ENCODE data around the gene HOXA11. TPM values are rescaled to one million over a fixed set of nuclear protein-coding genes. Genes with fewer than 3 reads are reported as not detected.

HOXA11 gene
- total RNA-seq, 4 donors from 2014 or later: 0.34 to 1.2 (median 0.95) TPM; not detected in 1

DNA sequence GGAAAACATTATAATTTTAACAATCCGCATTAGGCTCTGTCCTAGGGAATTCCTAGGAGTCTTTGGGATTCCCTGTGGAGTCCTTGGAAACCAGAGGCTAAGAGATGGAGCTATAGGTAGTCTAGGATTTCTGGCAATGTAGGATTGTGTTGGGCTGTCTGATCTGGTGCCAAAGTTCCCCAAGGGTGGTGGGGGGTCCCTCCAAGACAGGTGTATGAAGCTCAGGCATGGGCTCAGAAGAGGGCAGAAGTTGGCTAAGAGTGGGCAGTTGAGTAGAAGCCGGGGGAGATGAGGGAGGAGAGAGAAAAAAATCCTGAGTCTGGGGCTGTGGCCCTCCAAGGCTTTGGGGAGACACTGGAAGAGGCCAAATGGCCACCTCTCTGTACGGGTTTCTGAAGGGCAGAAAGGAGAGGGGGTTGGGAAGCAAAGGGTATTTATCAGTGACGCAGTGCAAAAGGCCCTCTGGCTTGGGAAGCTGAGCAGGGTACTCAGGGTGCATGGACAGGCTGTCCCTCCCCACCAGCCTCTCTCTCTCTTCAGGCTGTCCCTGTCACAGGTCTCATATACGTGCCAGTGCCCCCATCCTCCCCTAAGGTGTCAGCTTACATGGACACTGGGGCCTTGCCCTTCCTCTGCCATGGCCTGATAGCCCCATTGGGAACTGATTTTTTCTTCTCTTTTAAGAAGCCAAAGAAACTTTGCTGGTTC lies 38.4 kb downstream of the HOXA11 start:
- Histone ChIP-seq H3K27me3 (peaks cover 4% of the 10 kb centered on the region), H3K4me1 (peaks cover 69% of the 10 kb centered on the region), H3K9me3 (no peaks in the 10 kb centered on the region), H3K4me3 (peak overlapping the region; percentile 53), H3K27ac (peak overlapping the region; percentile 97), H3K36me3 (peaks cover 16% of the 10 kb centered on the region)
- TF ChIP-seq, protein P1, sequence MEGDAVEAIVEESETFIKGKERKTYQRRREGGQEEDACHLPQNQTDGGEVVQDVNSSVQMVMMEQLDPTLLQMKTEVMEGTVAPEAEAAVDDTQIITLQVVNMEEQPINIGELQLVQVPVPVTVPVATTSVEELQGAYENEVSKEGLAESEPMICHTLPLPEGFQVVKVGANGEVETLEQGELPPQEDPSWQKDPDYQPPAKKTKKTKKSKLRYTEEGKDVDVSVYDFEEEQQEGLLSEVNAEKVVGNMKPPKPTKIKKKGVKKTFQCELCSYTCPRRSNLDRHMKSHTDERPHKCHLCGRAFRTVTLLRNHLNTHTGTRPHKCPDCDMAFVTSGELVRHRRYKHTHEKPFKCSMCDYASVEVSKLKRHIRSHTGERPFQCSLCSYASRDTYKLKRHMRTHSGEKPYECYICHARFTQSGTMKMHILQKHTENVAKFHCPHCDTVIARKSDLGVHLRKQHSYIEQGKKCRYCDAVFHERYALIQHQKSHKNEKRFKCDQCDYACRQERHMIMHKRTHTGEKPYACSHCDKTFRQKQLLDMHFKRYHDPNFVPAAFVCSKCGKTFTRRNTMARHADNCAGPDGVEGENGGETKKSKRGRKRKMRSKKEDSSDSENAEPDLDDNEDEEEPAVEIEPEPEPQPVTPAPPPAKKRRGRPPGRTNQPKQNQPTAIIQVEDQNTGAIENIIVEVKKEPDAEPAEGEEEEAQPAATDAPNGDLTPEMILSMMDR (IDR thresholded peaks at IDR 0.05): no peak
- no peak for TF ChIP-seq POLR2A (IDR thresholded peaks at IDR 0.05)
- TF ChIP-seq POLR2AphosphoS5 (IDR thresholded peaks at IDR 0.05): no peak
- TF ChIP-seq EP300 (IDR thresholded peaks at IDR 0.05): no peak
- no peak for DNase-seq (ENCODE audit: low spot score in 2 of 2)
- 77% methylated on average over 5 of the region's 5 CpGs for WGBS

DNA sequence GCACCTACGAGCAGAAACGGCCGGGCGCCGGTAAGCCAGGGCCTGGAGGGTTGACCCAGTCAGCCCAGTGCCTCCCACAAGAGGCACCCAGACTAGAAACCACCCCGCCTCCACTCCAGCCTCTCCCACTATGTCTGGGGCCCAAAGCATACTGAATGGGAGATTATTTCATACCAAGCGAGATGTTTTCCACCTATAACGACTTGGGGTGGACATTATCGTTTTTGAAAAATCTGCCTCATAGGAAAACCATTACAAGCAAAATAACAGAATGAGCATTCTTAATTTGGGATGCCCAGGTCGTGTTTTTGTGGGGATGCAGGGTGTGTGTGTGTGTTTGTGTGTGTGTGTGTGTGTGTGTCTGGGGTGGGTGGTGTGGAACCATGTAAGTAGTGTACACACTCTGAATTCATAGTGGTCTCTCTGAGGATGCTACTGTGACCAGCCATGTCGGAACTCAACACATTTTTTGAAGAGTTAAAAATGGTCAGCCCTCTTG lies 39.1 kb downstream of the HOXA11 start:
- TF ChIP-seq EP300 (IDR thresholded peaks at IDR 0.05): no peak
- H3K27me3 ChIP-seq: peaks cover 4% of the 10 kb centered on the region
- H3K27ac ChIP-seq: peak overlapping the region; percentile 97
- H3K36me3 ChIP-seq: peaks cover 16% of the 10 kb centered on the region
- peak overlapping the region; percentile 53 for H3K4me3 ChIP-seq
- 66% methylated on average over 7 of the region's 11 CpGs for WGBS
- no peaks in the 10 kb centered on the region for H3K9me3 ChIP-seq
- H3K4me1 ChIP-seq: peaks cover 62% of the 10 kb centered on the region
- no peak for DNase-seq (ENCODE audit: low spot score in 2 of 2)

DNA sequence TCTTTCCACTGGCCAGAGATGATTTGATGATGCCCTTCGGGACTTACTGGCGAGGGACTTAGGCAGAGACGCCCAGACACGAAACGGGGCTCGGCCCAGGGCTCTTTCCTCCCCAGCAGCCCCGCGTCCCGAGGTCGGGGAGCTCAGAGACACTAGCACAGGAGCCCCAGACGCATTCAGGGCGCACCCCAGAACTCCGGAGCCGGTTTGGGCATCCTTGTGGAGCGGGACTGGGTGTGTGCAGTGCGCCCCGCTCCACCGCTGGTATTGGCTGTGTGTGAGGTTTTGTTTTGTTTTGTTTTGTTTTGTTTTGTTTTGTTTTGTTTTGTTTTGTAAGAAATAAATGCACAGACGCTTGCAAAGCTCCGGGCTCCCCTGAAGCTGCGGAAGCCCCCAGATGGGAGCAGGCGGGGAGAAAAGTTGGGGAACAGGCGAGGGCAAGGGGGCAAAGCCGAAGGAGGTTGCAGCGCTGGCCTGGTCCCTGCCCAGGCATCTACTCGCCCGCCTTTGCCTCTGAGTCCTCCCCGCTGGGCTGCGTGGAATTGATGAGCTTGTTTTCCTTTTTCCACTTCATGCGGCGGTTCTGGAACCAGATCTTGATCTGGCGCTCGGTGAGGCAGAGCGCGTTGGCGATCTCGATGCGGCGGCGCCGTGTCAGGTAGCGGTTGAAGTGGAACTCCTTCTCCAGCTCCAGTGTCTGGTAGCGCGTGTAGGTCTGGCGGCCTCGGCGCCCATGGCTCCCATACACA lies 39.7 kb downstream of the HOXA11 start:
- H3K36me3 ChIP-seq: peaks cover 16% of the 10 kb centered on the region

GRCh38 chr7:27144781-27145164 lies 40.3 kb downstream of the HOXA11 start:
- H3K9me3 ChIP-seq: no peaks in the 10 kb centered on the region
- H3K27me3 ChIP-seq: peaks cover 4% of the 10 kb centered on the region
- DNase-seq (ENCODE audit: low spot score in 2 of 2): peak in 1 of 2 donors; percentile 76
- TF ChIP-seq POLR2AphosphoS5 (IDR thresholded peaks at IDR 0.05) (no peak), POLR2A (IDR thresholded peaks at IDR 0.05) (no peak), EP300 (IDR thresholded peaks at IDR 0.05) (no peak)
- TF ChIP-seq, protein P1 (IDR thresholded peaks at IDR 0.05): no peak
- H3K4me3 ChIP-seq: peak overlapping the region; percentile 53
- H3K4me1 ChIP-seq: peaks cover 51% of the 10 kb centered on the region
- 76% methylated on average over 27 of the region's 31 CpGs for WGBS
- peaks cover 16% of the 10 kb centered on the region for H3K36me3 ChIP-seq
- peak overlapping the region; percentile 97 for H3K27ac ChIP-seq

More for the DNA sequence above, 39.7 kb downstream of the HOXA11 start:
- Histone ChIP-seq H3K27ac (peak overlapping the region; percentile 97), H3K4me1 (peaks cover 57% of the 10 kb centered on the region), H3K4me3 (peak overlapping the region; percentile 53), H3K9me3 (no peaks in the 10 kb centered on the region), H3K27me3 (peaks cover 4% of the 10 kb centered on the region)
- DNase-seq (ENCODE audit: low spot score in 2 of 2): peak; percentile 66 to 77
- WGBS: 62% methylated on average over 37 of the region's 47 CpGs
- TF ChIP-seq EP300 (IDR thresholded peaks at IDR 0.05) (no peak), POLR2A (IDR thresholded peaks at IDR 0.05) (no peak), POLR2AphosphoS5 (IDR thresholded peaks at IDR 0.05) (no peak)
- TF ChIP-seq, protein P1 (IDR thresholded peaks at IDR 0.05): no peak

- H3K4me3 ChIP-seq: peak overlapping the region; percentile 53
- TF ChIP-seq POLR2A (IDR thresholded peaks at IDR 0.05): no peak
- TF ChIP-seq, protein P1 (IDR thresholded peaks at IDR 0.05): peak in 1 of 2 donors; percentile 56
Observed at GRCh38 chr7:27143950-27144780, 40.9 kb downstream of the HOXA11 start.

More at GRCh38 chr7:27143950-27144780, 40.9 kb downstream of the HOXA11 start:
- Histone ChIP-seq H3K4me1 (peaks cover 45% of the 10 kb centered on the region), H3K27ac (peak overlapping the region; percentile 97), H3K36me3 (peaks cover 16% of the 10 kb centered on the region), H3K27me3 (peaks cover 4% of the 10 kb centered on the region), H3K9me3 (no peaks in the 10 kb centered on the region)
- 74% methylated on average over 40 of the region's 40 CpGs for WGBS
- peak in 1 of 2 donors; percentile 77 for DNase-seq (ENCODE audit: low spot score in 2 of 2)
